BJ (cell line): Measurements from ENCODE around the gene TECPR2. TPM values are rescaled to one million over a fixed set of nuclear protein-coding genes. Genes with fewer than 3 reads are reported as not detected.

Source experiments
- CTCF ChIA-PET: fragments of 350-600 bp; formaldehyde crosslinking; extraction: SDS; loops from one replicate; lab custom pipeline; 2021; ENCODE audit warnings: antibody characterized with exemption, inconsistent platforms; lab: Yijun Ruan, JAX
- POLR2A ChIA-PET: fragments of 300-600 bp; sonication (Branson Sonifier 250); formaldehyde crosslinking; extraction: SDS; loops from one replicate; lab custom pipeline; 2021; ENCODE audit warnings: antibody characterized with exemption; lab: Charles Lee
- DNase-seq: peaks from one replicate; pipeline ENCODE4 v3.0.0-alpha.2; 2011; ENCODE audit warnings: low read depth
- H3K27me3 ChIP-seq: 2 replicates; pipeline ENCODE4 v1.6.0; 2011; ENCODE audit warnings: low read length; ENCODE audit not compliant: control insufficient read depth, insufficient read depth
- H3K36me3 ChIP-seq: 2 replicates; pipeline ENCODE4 v1.5.1; 2011; ENCODE audit warnings: low read length; ENCODE audit not compliant: control insufficient read depth, insufficient read depth
- H3K4me3 ChIP-seq: 2 replicates; pipeline ENCODE4 v1.5.1; 2011; ENCODE audit warnings: low read depth, mild to moderate bottlenecking, control low read depth, low read length
- polyA plus RNA-seq: library from polyadenylated mRNA; depleted of rRNA; stranded (reverse); fragments of >200 nt; gene quantifications from 2 replicates; pipeline ENCODE4 v1.2.3, GENCODE V29; 2011
- TF ChIP-seq, protein P1 (sequence below): IDR thresholded peaks from 2 replicates; pipeline ENCODE4 v1.5.1; 2011; ENCODE audit warnings: low read depth, mild to moderate bottlenecking, control low read depth, inconsistent platforms, low read length, moderate library complexity; ENCODE audit not compliant: insufficient read depth

The TECPR2 gene
- polyA plus RNA-seq, 1 experiment = 11.7 TPM

DNA sequence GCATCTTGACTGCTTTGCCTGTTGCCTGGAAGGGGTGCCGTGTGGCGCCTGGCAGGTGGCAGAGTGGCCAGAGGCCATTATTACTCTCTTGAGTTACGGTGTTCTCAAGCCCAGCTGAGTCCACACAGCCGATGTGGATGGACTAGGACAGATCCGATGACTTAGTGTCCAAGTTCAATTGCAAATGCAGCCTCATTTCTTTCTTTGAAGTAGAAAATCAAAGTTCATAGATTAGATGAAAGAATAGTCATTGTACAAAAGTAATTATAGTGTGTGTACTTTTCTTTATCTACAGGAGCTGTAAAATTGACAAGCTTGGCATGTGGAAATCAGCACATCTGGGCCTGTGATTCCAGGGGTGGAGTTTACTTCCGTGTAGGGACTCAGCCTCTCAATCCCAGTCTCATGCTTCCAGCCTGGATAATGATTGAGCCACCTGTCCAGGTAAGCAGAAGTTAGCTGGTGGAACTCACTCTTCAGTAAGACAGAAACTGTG lies 102.2 kb downstream of the TECPR2 start:
- DNase-seq = no peak
- CTCF ChIA-PET = interaction anchor here (1.5 kb wide), 1 partner anchor 26 kb away, joined by 6 read pairs; no protein-coding TSS in a partner anchor
- POLR2A ChIA-PET = no interaction called here
- H3K27me3 ChIP-seq = no peaks in the 10 kb centered on the region
- peaks cover 6% of the 10 kb centered on the region for H3K36me3 ChIP-seq
- TF ChIP-seq, protein P1, sequence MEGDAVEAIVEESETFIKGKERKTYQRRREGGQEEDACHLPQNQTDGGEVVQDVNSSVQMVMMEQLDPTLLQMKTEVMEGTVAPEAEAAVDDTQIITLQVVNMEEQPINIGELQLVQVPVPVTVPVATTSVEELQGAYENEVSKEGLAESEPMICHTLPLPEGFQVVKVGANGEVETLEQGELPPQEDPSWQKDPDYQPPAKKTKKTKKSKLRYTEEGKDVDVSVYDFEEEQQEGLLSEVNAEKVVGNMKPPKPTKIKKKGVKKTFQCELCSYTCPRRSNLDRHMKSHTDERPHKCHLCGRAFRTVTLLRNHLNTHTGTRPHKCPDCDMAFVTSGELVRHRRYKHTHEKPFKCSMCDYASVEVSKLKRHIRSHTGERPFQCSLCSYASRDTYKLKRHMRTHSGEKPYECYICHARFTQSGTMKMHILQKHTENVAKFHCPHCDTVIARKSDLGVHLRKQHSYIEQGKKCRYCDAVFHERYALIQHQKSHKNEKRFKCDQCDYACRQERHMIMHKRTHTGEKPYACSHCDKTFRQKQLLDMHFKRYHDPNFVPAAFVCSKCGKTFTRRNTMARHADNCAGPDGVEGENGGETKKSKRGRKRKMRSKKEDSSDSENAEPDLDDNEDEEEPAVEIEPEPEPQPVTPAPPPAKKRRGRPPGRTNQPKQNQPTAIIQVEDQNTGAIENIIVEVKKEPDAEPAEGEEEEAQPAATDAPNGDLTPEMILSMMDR = no peak
- H3K4me3 ChIP-seq = no peak overlapping the region

DNA sequence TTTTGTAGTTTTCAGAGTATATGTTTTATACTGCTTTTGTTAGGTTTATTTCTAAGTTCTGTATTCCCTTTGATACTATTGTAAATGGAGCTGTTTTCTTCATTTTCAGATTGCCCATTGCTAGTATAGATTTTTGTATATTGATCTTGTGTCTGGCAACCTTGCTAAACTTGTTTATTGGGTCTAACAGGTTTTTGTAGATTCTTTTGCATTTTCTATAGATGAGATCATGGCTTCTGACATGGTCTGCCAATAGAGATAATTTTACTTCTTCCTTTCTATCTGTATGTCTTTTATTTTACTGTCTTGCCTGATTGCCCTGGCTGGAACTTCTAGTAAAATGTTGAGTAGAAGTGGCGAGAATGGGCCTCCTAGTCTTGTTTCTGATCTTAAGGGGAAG lies 106.5 kb downstream of the TECPR2 start:
- no peak overlapping the region for H3K4me3 ChIP-seq
- H3K27me3 ChIP-seq = no peaks in the 10 kb centered on the region
- TF ChIP-seq, protein P1 = no peak
- ChIA-PET POLR2A (no interaction called here), CTCF (interaction anchor here (0.6 kb wide), 1 partner anchor 47 kb away, joined by 3 read pairs; no protein-coding TSS in a partner anchor)
- H3K36me3 ChIP-seq = peaks cover 10% of the 10 kb centered on the region
- no peak for DNase-seq

DNA sequence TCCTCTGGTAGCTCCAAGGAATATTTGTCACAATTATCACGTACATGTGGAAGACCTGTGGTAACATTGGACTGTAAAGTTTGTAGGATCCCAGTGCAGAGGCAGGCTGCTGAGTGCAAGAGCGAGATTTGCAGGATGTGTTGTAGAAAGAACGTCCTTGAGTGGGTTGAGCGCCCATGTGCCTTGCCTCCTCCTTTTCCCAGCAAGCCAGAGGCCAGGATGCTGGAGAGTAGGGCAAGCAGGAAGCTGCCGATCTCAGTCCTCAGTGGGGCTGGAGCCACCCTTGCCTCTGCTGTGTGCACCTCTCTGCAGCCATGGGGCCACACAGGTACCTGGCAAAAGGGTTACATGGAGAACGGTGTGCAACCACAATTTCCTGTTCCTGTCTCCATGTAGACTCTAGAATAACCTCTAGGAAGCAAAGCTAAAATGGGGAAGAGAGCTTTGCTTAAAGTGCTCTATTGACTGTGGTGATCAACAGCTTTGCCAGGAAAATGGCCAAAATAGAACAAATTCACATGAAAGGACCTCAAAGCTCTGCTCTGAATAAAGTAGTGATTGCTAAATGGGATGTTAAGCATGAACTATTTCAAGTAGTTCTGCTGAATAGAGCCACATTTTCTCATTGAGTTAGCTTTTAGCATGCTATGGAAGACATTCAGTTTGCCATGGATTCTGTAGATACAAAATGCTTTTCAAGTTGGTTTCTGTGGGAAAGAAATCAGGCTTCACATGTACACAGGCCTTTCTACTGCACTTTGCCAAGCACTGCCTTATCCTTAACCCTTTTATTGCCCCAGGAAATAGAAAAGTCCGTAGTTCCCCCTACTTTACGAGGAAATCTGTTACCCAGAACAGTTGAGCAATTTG lies 109.4 kb downstream of the TECPR2 start:
- TF ChIP-seq, protein P1 = no peak
- Histone ChIP-seq H3K27me3 (no peaks in the 10 kb centered on the region), H3K36me3 (peaks cover 7% of the 10 kb centered on the region), H3K4me3 (no peak overlapping the region)
- DNase-seq = no peak
- ChIA-PET POLR2A (interaction anchor here (0.7 kb wide), 1 partner anchor 41 kb away, joined by 4 read pairs; no protein-coding TSS in a partner anchor), CTCF (interaction anchor here (0.8 kb wide), 1 partner anchor 19 kb away, joined by 3 read pairs; no protein-coding TSS in a partner anchor)

DNA sequence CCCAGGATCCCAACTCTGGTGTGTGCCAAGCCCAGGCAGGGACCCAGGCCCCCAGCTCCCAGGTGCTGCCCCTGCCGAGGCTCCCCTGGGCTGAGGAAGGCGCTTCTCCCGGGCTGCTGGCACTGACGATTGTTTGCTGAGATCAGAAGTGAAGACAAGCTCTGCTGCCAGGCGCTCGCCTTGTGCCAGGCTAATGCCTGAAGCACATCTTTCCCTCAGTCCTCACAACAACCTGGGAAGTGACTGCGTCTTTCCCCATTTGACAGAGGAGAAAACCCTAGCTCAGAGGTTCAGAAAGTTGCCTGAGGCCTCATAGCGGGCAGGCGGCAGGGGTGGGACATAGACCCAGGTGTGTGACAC lies 110.0 kb downstream of the TECPR2 start:
- TF ChIP-seq, protein P1 = no peak
- no peaks in the 10 kb centered on the region for H3K27me3 ChIP-seq
- H3K36me3 ChIP-seq = peaks cover 7% of the 10 kb centered on the region
- H3K4me3 ChIP-seq = no peak overlapping the region
- ChIA-PET POLR2A (no interaction called here), CTCF (no interaction called here)
- DNase-seq = no peak

DNA sequence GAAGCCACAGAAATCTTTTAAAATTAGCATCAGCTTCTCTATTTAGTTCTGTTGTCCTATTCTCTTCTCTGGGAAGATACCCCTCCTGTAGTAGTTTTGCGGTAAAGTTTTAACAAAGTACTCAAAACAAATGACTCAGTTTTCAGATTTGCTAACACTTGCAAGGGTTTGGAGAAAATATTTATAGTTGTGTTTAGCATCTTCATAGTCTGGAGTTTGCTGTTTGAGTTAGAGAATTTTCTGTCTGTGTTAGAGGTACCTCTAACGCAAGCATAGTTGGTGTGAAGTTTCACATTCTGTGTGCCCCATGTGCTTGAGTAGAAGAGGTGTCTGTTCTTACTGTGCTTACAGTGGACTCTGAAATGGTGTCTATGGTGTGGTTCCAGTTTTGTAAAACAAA lies 110.8 kb downstream of the TECPR2 start:
- TF ChIP-seq, protein P1 = no peak
- CTCF ChIA-PET = no interaction called here
- POLR2A ChIA-PET = no interaction called here
- no peak for DNase-seq
- H3K36me3 ChIP-seq = peaks cover 7% of the 10 kb centered on the region
- H3K27me3 ChIP-seq = no peaks in the 10 kb centered on the region
- no peak overlapping the region for H3K4me3 ChIP-seq
